ENCODE results near the gene ACAA1.
"Not testable (repeated sequence)": the region's sequence is repeated elsewhere in the genome, so short reads cannot be mapped to it uniquely, and the experiment has no call there.

Gene ACAA1

GRCh38 chr3:38154033-38154494 is 17.1 kb upstream of the ACAA1 start:
- DNase-seq, result peak; percentile 55

- DNase-seq, result no peak
Observed at GRCh38 chr3:38153221-38153620, 16.3 kb upstream of the ACAA1 start.

- DNase-seq, result no peak
Observed at GRCh38 chr3:38152609-38153008, 15.7 kb upstream of the ACAA1 start.

GRCh38 chr3:38151667-38152265 is 14.8 kb upstream of the ACAA1 start:
- no peak for DNase-seq

- DNase-seq, result no peak
Observed at GRCh38 chr3:38150780-38151528, 14.0 kb upstream of the ACAA1 start.

- no peak for DNase-seq
Observed at GRCh38 chr3:38149708-38150107, 12.8 kb upstream of the ACAA1 start.

- DNase-seq, result no peak
Observed at GRCh38 chr3:38148311-38148882, 11.5 kb upstream of the ACAA1 start.

GRCh38 chr3:38147421-38147820 is 10.5 kb upstream of the ACAA1 start:
- DNase-seq, result no peak

- no peak for DNase-seq
Observed at GRCh38 chr3:38146504-38146903, 9.6 kb upstream of the ACAA1 start.

GRCh38 chr3:38143511-38143910 is 6.6 kb upstream of the ACAA1 start:
- DNase-seq, result no peak

- DNase-seq, result no peak
Observed at GRCh38 chr3:38142959-38143358, 6.0 kb upstream of the ACAA1 start.

- DNase-seq, result no peak
Observed at GRCh38 chr3:38141952-38142273, 5.0 kb upstream of the ACAA1 start.

- no peak for DNase-seq
Observed at GRCh38 chr3:38141173-38141951, 4.4 kb upstream of the ACAA1 start.

- DNase-seq, result no peak
Observed at GRCh38 chr3:38140326-38141172, 3.6 kb upstream of the ACAA1 start.

- no peak for DNase-seq
Observed at GRCh38 chr3:38139652-38140051, 2.7 kb upstream of the ACAA1 start.

- DNase-seq, result no peak
Observed at GRCh38 chr3:38139191-38139590, 2.3 kb upstream of the ACAA1 start.

GRCh38 chr3:38138349-38139190 is 1.6 kb upstream of the ACAA1 start, which contains the start of gene MYD88:
TSS of gene MYD88 (plus strand) at chr3:38138661. CDS start at chr3:38138701, 40 bp downstream.
- peak; percentile 47 for DNase-seq

GRCh38 chr3:38137615-38138348 is 855 bp upstream of the ACAA1 start:
- no peak for DNase-seq

GRCh38 chr3:38136393-38136776 is 542 bp downstream of the ACAA1 start:
- no peak for DNase-seq

- not testable (repeated sequence) for DNase-seq
Observed at GRCh38 chr3:38135621-38136277, 1.2 kb downstream of the ACAA1 start.

Measured in fibroblast of upper back skin (primary cell).